HEK293 (cell line): ENCODE results near the gene SH3BP1.

Source experiments
- BCL11A ChIP-seq: fragments of 450-650 bp; formaldehyde crosslinking; IDR thresholded peaks from 2 replicates; pipeline ENCODE4 v1.5.1; 2016; ENCODE audit warnings: low read depth, missing biosample characterization, missing genetic modification characterization
- FEZF1 ChIP-seq: fragments of 450-650 bp; formaldehyde crosslinking; IDR thresholded peaks from 2 replicates; pipeline ENCODE4 v1.5.1; 2016; ENCODE audit warnings: missing biosample characterization, missing genetic modification characterization
- GLI4 ChIP-seq: fragments of 450-650 bp; formaldehyde crosslinking; IDR thresholded peaks from 2 replicates; pipeline ENCODE4 v1.5.1; 2016; ENCODE audit warnings: missing biosample characterization, missing genetic modification characterization
- GLIS1 ChIP-seq: fragments of 450-650 bp; formaldehyde crosslinking; IDR thresholded peaks from 2 replicates; pipeline ENCODE4 v1.5.1; 2016; ENCODE audit warnings: missing biosample characterization, missing genetic modification characterization
- HOXA7 ChIP-seq: sonication (generic); formaldehyde crosslinking; IDR thresholded peaks from 2 replicates; pipeline ENCODE4 v1.8.1; 2022; ENCODE audit warnings: missing genetic modification reagents, borderline replicate concordance
- KLF16 ChIP-seq: fragments of 450-650 bp; formaldehyde crosslinking; IDR thresholded peaks from 2 replicates; pipeline ENCODE4 v1.5.1; 2017; ENCODE audit warnings: missing biosample characterization, missing genetic modification characterization
- KLF9 ChIP-seq: fragments of 450-650 bp; formaldehyde crosslinking; IDR thresholded peaks from 2 replicates; pipeline ENCODE4 v1.5.1; 2016; ENCODE audit warnings: missing biosample characterization, missing genetic modification characterization, low read depth
- MZF1 ChIP-seq: fragments of 450-650 bp; formaldehyde crosslinking; IDR thresholded peaks from 2 replicates; pipeline ENCODE4 v1.5.1; 2017; ENCODE audit warnings: missing biosample characterization, missing genetic modification characterization, borderline replicate concordance
- PRDM1 ChIP-seq: fragments of 450-650 bp; formaldehyde crosslinking; IDR thresholded peaks from 2 replicates; pipeline ENCODE4; 2016; ENCODE audit warnings: missing biosample characterization, missing genetic modification characterization
- SP2 ChIP-seq: fragments of 450-650 bp; formaldehyde crosslinking; IDR thresholded peaks from 2 replicates; pipeline ENCODE4 v1.5.1; 2016; ENCODE audit warnings: missing biosample characterization, missing genetic modification characterization
- SP3 ChIP-seq: fragments of 450-650 bp; formaldehyde crosslinking; IDR thresholded peaks from 2 replicates; pipeline ENCODE4 v1.5.1; 2016; ENCODE audit warnings: missing biosample characterization, missing genetic modification characterization
- SP7 ChIP-seq: fragments of 450-650 bp; formaldehyde crosslinking; IDR thresholded peaks from 2 replicates; pipeline ENCODE4 v1.5.1; 2016; ENCODE audit warnings: missing biosample characterization, missing genetic modification characterization
- YY1 ChIP-seq: fragments of 450-650 bp; formaldehyde crosslinking; IDR thresholded peaks from 2 replicates; pipeline ENCODE4 v1.5.1; 2018; ENCODE audit warnings: missing biosample characterization, missing genetic modification characterization
- ZBTB7A ChIP-seq: fragments of 450-650 bp; formaldehyde crosslinking; IDR thresholded peaks from 2 replicates; pipeline ENCODE4 v1.5.1; 2016; ENCODE audit warnings: low read depth, missing biosample characterization, missing genetic modification characterization
- ZBTB8A ChIP-seq: fragments of 450-650 bp; formaldehyde crosslinking; IDR thresholded peaks from 2 replicates; pipeline ENCODE4 v1.5.1; 2016; ENCODE audit warnings: missing biosample characterization, missing genetic modification characterization
- ZFHX2 ChIP-seq: fragments of 450-650 bp; formaldehyde crosslinking; conservative IDR thresholded peaks from 2 replicates; pipeline ENCODE4 v1.5.1; 2016; ENCODE audit warnings: missing biosample characterization, missing genetic modification characterization
- ZFP69B ChIP-seq: fragments of 450-650 bp; formaldehyde crosslinking; IDR thresholded peaks from 2 replicates; pipeline ENCODE4 v1.5.1; 2016; ENCODE audit warnings: missing biosample characterization, missing genetic modification characterization
- ZNF157 ChIP-seq: fragments of 450-650 bp; formaldehyde crosslinking; IDR thresholded peaks from 2 replicates; pipeline ENCODE4 v1.5.1; 2016; ENCODE audit warnings: missing biosample characterization, missing genetic modification characterization
- ZNF248 ChIP-seq: fragments of 450-650 bp; formaldehyde crosslinking; IDR thresholded peaks from 2 replicates; pipeline ENCODE4 v1.5.1; 2017; ENCODE audit warnings: missing biosample characterization, missing genetic modification characterization
- ZNF423 ChIP-seq: fragments of 450-650 bp; formaldehyde crosslinking; IDR thresholded peaks from 2 replicates; pipeline ENCODE4 v1.5.1; 2016; ENCODE audit warnings: missing biosample characterization, missing genetic modification characterization
- ZNF473 ChIP-seq: fragments of 450-650 bp; formaldehyde crosslinking; IDR thresholded peaks from 2 replicates; pipeline ENCODE4 v1.5.1; 2017; ENCODE audit warnings: missing biosample characterization, missing genetic modification characterization
- ZXDB ChIP-seq: fragments of 450-650 bp; formaldehyde crosslinking; IDR thresholded peaks from 2 replicates; pipeline ENCODE4 v1.5.1; 2016; ENCODE audit warnings: missing biosample characterization, missing genetic modification characterization
- TF ChIP-seq, protein P1 (sequence below): fragments of 450-650 bp; formaldehyde crosslinking; IDR thresholded peaks from 2 replicates; pipeline ENCODE4 v1.5.1; 2017; ENCODE audit warnings: missing biosample characterization, mild to moderate bottlenecking, missing genetic modification characterization, moderate library complexity
- TF ChIP-seq, protein P2 (sequence below): IDR thresholded peaks from 2 replicates; pipeline ENCODE4 v1.6.1; 2011; ENCODE audit warnings: mild to moderate bottlenecking, low read depth, low read length, borderline replicate concordance
- TF ChIP-seq, protein P3 (sequence below): fragments of 450-650 bp; formaldehyde crosslinking; IDR thresholded peaks from 2 replicates; pipeline ENCODE4 v1.5.1; 2016; ENCODE audit warnings: missing biosample characterization, missing genetic modification characterization

The SH3BP1 gene

DNA sequence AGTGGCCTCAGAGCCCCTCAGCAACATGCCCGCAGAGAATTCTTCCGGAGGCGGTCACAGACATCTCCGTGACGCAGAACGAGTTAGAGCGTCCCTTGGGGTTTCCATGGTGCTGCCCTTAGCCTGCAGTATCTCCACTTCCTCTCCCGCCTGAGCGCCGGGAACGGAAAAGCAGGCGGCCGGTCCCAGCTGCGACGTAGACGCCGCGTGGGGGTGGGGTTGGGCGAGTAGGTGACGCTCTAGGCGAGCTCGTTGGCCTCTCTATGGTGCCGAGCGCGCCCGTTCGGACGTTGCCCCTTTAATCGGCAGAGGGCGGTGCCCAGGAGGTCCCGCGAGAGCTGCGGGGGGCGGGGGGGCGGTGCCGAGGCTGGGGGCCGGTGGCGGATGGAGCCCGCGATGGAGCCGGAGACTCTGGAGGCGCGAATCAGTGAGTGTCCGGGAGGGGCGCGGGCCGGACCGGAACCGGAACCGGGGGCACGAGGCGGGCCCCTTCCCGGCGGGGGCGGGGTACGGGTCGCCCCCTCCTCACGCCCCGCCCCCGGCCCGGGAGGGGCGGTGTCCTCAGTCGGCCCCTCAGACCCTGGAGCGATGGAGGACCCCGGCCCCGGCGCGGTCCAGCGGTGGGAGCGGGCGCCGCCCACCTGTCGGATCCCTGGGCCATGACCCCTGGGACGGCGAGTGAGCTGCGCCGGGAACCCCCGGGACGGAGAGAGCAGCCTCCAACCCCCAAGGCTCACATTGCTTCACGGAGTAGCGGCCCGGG, 30.8 kb upstream of the SH3BP1 start, which contains the start of gene GGA1 (continued):
- TF ChIP-seq, protein P1, sequence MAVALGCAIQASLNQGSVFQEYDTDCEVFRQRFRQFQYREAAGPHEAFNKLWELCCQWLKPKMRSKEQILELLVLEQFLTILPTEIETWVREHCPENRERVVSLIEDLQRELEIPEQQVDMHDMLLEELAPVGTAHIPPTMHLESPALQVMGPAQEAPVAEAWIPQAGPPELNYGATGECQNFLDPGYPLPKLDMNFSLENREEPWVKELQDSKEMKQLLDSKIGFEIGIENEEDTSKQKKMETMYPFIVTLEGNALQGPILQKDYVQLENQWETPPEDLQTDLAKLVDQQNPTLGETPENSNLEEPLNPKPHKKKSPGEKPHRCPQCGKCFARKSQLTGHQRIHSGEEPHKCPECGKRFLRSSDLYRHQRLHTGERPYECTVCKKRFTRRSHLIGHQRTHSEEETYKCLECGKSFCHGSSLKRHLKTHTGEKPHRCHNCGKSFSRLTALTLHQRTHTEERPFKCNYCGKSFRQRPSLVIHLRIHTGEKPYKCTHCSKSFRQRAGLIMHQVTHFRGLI = peak; percentile 46; the same call in 1 of the 2 replicates
- TF ChIP-seq ZNF248 (no peak), YY1 (tag by site-specific recombination) (peak; percentile 63), BCL11A (tag by site-specific recombination) (peak; percentile 20; the same call in 1 of the 2 replicates), KLF16 (peak; percentile 97), SP7 (tag by site-specific recombination) (peak; percentile 80), GLI4 (tag by site-specific recombination) (no peak), FEZF1 (tag by site-specific recombination) (peak; percentile 24; the same call in 1 of the 2 replicates), ZBTB7A (tag by site-specific recombination) (peak; percentile 78), SP2 (tag by site-specific recombination) (peak; percentile 85), KLF9 (tag by site-specific recombination) (peak; percentile 83), ZNF423 (tag by site-specific recombination) (no peak), GLIS1 (tag by site-specific recombination) (peak; percentile 86), ZNF473 (no peak), ZNF157 (tag by site-specific recombination) (no peak), HOXA7 (CRISPR knock-in tag) (no peak), MZF1 (no peak), ZXDB (tag by site-specific recombination) (peak; percentile 94), ZFHX2 (peak; percentile 81), ZFP69B (peak; percentile 99), SP3 (tag by site-specific recombination) (peak; percentile 91), ZBTB8A (peak; percentile 89), PRDM1 (tag by site-specific recombination) (no peak)
- TF ChIP-seq, protein P2, sequence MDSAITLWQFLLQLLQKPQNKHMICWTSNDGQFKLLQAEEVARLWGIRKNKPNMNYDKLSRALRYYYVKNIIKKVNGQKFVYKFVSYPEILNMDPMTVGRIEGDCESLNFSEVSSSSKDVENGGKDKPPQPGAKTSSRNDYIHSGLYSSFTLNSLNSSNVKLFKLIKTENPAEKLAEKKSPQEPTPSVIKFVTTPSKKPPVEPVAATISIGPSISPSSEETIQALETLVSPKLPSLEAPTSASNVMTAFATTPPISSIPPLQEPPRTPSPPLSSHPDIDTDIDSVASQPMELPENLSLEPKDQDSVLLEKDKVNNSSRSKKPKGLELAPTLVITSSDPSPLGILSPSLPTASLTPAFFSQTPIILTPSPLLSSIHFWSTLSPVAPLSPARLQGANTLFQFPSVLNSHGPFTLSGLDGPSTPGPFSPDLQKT = peak; percentile 74; the same call in 1 of the 2 replicates
- TF ChIP-seq, protein P3, sequence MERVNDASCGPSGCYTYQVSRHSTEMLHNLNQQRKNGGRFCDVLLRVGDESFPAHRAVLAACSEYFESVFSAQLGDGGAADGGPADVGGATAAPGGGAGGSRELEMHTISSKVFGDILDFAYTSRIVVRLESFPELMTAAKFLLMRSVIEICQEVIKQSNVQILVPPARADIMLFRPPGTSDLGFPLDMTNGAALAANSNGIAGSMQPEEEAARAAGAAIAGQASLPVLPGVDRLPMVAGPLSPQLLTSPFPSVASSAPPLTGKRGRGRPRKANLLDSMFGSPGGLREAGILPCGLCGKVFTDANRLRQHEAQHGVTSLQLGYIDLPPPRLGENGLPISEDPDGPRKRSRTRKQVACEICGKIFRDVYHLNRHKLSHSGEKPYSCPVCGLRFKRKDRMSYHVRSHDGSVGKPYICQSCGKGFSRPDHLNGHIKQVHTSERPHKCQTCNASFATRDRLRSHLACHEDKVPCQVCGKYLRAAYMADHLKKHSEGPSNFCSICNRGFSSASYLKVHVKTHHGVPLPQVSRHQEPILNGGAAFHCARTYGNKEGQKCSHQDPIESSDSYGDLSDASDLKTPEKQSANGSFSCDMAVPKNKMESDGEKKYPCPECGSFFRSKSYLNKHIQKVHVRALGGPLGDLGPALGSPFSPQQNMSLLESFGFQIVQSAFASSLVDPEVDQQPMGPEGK (tag by site-specific recombination) = peak; percentile 91
